AG10803 (cell line): Measurements from ENCODE around the gene NIN.

Experiments
- DNase-seq: peaks from one replicate; pipeline ENCODE4 v3.0.0; 2010; ENCODE audit warnings: low read depth
- H3K4me3 ChIP-seq: 2 replicates; pipeline ENCODE4 v1.5.1; 2011; ENCODE audit warnings: mild to moderate bottlenecking, low read length, control low read depth
- TF ChIP-seq, protein P1 (sequence below): conservative IDR thresholded peaks from 2 replicates; pipeline ENCODE4 v1.5.1; 2011; ENCODE audit warnings: mild to moderate bottlenecking, low read length, control low read depth, inconsistent platforms

Gene NIN

DNA sequence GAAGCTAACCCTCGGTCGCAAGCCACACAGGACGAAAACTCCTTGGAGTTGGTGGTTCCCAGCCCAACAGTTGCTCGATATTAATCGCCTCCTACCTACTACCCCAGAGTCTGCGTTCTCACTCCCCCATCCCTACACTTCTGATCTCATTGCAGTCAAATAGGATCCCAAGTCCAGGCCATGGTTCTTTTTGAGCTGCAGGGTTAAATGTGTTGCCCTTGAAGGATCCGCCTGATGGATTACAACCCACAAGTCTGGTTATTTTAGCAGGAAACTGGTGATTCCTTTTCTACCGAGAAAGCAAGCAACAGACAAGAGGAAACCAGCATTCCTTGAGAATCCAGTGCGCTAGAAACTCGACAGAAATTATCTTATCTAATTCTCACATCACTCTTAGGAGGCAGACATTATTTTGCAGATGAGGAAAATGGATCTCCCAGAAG, 785 bp upstream of the NIN start:
- peak overlapping the region; percentile 75 for H3K4me3 ChIP-seq
- TF ChIP-seq, protein P1, sequence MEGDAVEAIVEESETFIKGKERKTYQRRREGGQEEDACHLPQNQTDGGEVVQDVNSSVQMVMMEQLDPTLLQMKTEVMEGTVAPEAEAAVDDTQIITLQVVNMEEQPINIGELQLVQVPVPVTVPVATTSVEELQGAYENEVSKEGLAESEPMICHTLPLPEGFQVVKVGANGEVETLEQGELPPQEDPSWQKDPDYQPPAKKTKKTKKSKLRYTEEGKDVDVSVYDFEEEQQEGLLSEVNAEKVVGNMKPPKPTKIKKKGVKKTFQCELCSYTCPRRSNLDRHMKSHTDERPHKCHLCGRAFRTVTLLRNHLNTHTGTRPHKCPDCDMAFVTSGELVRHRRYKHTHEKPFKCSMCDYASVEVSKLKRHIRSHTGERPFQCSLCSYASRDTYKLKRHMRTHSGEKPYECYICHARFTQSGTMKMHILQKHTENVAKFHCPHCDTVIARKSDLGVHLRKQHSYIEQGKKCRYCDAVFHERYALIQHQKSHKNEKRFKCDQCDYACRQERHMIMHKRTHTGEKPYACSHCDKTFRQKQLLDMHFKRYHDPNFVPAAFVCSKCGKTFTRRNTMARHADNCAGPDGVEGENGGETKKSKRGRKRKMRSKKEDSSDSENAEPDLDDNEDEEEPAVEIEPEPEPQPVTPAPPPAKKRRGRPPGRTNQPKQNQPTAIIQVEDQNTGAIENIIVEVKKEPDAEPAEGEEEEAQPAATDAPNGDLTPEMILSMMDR = no peak
- DNase-seq = no peak

DNA sequence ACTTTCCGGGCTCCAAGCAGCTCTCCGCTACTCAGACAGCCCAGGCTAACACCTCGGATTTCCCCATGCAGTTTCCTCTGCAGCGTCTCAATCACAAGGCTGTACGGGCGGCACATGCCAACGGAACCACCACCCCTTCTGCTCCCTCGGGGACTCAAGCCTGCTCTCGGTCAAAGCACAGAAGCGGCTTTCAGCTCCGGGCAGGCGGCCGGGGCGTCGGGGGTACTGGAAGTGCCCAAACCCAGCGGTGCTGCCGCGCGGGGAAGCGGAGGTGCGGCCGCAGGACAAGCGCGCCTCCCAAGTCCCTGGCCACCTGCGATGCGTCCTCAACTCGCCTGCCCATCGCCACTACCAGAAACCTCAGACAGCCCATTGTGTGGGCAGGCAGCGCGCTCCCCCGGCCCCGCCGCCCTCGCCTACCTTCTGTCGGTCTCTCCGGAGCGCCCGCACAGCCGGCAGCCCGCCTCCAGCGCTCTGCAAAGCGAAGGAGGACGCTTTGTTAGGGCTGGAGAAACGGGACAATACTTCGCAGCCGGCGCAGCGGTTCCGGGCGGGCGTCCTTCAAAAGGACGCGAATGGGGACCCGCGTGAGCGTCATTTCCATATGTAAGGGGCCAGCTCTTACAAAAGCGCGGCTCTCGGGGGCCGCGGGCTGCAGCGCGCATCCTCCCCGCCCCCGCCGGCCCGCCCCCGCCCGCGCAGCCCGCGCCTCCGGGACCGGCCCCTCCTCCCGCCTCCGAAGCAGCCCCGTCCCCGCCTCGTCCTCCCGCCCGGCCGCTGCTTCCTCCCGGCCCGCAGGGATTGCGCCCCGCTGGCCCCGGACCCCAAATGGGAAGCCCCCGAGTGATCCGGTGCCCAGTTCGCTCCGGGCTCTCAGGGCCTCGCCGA, 674 bp downstream of the NIN start:
- TF ChIP-seq, protein P1 = no peak
- peak overlapping the region; percentile 70 for H3K4me3 ChIP-seq
- peak; percentile 44 for DNase-seq

DNA sequence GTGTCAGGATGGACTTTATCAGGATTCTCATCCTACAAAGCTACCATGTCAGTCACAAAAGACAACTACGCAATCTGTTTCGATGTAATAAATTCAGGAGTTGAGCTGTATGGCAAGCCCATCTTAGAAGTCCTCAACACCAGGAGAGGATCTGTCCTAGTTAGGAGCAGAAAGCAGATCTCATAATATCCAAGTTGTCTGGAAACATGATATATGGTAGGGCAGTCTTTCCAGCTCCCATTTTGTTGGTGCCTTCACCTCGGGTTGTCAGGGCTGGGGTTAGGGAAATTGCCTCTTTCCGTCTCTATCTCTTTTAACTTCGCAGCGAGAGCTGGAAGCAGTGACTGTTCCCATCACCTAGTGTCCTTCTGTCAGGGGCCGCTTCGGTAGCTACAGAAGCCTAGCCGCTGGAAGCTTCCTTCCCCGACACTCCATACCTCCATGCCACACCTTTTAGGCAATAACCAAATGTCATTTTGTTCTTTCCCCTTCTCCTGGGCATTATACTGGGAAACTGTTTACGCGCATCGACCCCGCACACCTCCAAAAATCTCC, 1.4 kb downstream of the NIN start:
- DNase-seq = no peak
- peak overlapping the region; percentile 70 for H3K4me3 ChIP-seq
- TF ChIP-seq, protein P1 = no peak

DNA sequence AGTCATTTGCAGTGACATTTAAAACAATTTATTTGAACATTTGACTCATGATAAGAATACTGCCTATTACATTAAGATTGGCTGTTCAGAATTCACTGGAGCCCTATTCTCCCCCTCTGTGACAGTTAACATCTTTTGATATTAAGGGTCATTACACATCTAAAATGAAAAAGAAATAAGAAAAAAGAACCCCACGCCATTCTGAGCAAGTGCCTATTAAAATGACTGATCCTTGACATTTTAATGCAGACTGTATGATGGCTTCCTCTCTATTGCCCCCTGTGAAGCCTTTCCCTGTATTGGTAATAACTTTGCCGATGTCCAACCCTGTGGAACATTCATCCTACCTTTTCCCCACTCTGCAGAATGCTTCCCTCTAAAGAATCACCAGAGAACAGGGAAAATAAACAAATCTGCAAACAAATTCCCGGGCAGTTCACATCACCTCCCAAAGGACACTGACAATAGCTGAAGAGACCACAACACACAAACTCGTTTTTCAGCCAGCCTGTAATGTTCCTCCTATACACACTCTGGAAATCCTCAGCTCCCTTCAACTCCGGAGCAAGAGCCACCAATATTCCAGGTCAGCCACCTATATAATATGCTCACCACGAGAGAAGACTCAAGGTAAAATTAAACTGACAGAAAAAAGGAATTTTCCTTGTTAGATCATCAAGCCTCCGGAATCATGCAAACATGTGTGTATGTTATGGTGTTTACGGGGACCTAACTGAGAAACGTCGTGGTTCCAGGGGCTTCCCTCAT, 2.1 kb downstream of the NIN start:
- no peak for DNase-seq
- TF ChIP-seq, protein P1 = 0 out of 2 replicates have a peak, but pooled peaks have one; percentile 6
- peak overlapping the region; percentile 70 for H3K4me3 ChIP-seq

DNA sequence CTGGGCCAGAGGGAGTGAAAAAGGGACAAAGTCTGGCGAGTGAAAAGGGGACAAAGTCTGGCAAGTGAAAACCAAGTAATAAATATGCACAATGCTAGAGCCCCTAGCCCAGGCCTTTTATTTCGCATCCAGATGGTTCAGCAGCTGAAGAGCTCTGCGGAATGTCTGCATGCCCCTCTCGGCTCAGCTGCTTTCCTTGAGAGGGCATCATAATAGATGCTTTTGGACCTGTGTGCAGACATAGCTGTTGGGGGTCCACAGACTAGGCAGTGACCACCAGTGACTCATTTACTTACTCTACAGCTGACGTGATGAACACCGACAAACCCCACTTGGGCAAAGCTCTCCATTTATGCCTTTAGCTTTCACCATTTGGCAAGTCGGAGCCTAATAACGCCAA, 4.3 kb downstream of the NIN start:
- H3K4me3 ChIP-seq = no peak overlapping the region
- DNase-seq = no peak
- TF ChIP-seq, protein P1 = no peak

DNA sequence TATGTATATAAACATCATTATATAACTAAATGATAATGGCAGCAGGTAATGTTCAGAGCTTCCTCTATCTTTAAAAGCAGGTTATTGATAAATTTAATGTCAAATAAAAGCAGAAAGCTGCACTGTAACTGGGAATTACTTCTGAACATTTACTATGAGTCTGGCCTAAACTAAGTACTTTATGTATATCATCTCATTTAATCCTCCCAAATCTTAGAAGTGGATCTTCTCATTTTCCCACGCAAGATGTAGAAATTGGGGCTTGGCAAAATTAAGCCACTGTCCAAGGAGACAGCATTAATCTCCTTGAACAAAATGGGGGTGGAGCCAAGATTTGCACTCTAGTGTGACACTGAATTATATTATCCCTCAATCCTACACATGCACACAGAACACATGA, 5.7 kb downstream of the NIN start:
- no peak overlapping the region for H3K4me3 ChIP-seq
- TF ChIP-seq, protein P1 = no peak
- no peak for DNase-seq
